GM19240 (cell line): Measurements from ENCODE around the gene RGS6.

Experiments
- DNase-seq: peaks from one replicate; pipeline ENCODE4 v3.0.0; 2011; ENCODE audit warnings: low spot score; ENCODE audit not compliant: insufficient read length

RGS6 gene

DNA sequence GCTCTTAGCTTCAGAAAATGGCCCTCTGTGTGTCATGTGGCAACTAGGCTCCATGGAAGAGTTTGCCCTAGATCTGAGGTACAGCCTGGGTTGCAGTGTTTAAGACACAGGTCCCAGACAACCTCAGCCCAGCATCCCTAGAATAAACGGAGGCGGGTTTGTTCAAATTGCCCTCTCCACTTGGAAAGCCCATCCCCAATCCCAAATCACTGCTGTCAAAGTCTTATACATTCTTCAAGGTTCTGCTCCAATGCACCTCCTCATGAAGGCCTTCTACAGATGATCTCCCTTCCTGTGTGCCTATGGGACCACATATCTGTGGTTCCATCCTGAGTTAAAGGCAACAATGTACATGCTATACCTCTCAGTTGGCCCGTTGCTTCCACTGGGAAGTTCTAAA lies 671.9 kb downstream of the RGS6 start:
- DNase-seq = no peak

- no peak for DNase-seq
Measured at GRCh38 chr14:72605096-72605920, 673.1 kb downstream of the RGS6 start.

GRCh38 chr14:72605921-72606220 lies 673.6 kb downstream of the RGS6 start:
- DNase-seq = no peak

DNA sequence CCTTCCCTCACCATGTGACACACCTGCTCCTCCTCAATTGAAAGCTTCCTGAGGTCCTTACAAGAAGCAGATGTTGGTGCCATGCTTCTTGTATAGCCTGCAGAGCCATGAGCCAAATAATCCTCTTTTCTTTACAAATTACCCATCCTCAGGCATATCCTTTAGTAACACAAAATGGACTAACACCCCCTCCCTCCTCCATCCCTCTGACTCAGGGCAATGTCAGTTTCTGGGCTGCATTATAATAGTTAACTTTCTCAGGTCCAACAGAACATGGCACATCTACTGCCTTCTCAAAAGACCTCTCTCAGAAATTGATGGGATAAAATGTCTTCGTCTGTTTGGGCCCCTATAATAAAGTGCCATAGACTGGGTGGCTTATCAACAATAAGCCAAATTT lies 674.6 kb downstream of the RGS6 start:
- no peak for DNase-seq

DNA sequence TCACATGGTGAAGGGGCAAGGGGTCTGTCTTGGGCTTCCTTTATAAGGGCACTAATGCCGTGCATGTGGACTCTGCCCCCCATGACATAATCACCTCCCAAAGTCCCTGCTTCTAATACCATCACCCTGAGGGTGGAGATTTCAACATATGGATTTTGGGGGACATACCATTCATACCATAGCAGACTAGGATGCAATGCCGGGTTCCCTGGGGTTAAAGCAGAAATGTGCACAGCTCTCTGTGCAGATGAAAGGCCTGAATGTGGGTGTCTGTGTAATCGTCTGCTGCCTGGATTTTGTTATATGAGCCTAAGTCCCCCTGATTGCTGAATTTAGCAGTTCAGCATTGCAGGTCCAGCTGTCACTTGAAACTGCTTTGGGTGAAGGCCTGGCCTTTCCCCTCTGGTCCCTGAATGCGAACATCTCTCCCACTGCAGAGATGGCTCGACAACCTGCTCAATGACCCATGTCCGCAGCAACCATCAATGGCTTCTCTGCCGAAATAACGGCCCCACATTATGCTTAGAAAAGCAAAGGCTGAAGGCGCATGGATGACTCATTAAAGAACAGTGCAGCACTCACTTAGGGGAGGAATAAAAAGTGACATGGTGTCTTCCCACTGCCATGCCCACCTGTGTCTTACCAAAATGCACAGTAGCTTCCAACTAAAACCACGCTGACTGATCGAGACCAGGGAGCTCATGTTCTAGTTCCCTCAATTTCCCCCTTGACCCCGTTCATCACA lies 675.3 kb downstream of the RGS6 start:
- DNase-seq = no peak

GRCh38 chr14:72608391-72609204 lies 676.4 kb downstream of the RGS6 start:
- no peak for DNase-seq

- no peak for DNase-seq
Measured at GRCh38 chr14:72609205-72609916, 677.1 kb downstream of the RGS6 start.

DNA sequence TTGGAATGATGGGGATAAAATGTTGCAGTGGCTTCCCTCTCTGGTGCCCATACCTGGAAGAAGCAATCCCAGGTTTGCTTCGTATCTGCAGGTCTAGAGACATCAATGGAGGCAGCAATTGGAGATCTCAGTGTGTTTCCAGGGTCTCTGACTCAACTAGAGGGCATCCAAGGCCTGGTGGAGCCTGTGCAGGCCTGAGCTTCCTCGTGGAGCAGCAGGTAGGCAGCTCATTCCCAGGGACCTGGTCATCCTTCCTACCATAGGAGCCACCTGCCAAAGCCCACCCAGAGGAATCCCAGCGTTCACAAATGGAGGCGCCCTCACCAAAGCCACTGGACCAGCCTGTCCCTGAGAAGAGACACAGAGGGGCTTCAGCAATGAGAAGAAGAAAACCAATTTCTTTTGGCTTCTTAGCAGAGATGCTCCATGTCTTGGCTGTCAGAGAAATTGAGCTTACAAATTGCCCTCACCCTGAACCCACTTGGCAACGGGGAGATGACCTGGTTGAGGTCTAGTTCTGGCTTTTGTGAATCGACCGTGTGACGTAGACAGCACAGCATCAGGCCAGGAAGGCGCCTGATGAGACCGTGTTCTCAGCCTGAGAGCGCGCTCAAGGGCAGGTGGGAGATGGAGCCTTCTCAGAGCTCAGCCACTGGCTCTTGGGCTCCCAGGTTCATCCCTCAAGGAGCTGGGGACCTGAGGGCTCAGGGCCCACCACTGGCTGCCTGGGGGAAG lies 678.0 kb downstream of the RGS6 start:
- DNase-seq = no peak

DNA sequence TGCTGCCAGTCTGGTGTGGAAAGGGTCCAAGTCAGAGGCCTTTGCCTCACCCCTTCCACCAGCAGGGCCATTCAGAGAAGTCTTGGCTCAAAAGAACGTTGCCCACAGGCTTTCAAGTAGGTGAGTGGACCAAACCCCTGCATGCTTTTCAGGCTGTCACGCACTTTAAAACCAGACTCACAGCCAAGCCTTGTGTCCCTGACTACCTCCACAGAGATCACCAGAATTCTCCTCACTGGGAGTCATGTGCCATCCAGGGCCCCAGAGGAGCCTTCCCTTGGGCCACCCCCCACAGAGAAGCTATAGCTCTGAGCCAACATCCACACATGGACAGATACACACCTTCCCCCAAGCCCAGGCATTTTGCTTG lies 678.6 kb downstream of the RGS6 start:
- no peak for DNase-seq

DNA sequence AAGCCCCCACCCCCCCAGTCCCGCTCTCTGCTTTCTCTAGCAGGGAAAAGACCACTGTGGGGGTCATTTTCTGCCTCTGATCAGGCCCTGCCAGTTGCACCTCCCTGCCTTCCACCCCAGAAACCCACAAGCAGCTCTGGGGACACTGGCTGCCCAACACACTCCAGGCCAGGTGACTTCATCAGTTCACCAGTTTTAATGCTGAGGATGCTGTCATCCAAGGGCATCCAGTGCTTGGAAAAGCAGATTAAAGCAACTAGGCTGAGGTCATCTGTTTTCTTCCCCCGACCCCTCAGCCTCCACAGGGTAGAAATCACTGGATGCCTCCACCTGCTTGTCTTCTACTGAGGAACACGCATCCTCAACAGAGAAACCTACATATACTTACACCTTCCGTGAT lies 679.3 kb downstream of the RGS6 start:
- DNase-seq = no peak

DNA sequence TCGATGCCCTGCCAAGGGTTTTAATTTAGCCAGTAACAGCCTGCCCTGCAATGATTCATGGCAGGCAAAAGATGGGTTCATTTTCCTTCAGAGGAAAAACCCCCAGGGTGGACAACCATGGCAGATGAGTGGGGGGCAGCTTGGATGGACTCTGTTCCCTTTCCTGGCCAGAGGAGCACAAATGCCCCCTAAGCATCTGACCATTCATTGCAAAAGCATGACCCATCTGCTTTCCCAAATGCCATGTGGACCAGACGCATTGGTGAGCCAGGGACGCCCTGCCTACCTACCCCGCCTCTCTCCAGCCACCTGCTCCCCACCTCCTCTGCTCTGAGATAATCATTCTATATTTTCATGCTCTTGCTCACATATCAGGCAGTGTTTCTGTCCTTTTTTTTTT lies 679.8 kb downstream of the RGS6 start:
- no peak for DNase-seq

DNA sequence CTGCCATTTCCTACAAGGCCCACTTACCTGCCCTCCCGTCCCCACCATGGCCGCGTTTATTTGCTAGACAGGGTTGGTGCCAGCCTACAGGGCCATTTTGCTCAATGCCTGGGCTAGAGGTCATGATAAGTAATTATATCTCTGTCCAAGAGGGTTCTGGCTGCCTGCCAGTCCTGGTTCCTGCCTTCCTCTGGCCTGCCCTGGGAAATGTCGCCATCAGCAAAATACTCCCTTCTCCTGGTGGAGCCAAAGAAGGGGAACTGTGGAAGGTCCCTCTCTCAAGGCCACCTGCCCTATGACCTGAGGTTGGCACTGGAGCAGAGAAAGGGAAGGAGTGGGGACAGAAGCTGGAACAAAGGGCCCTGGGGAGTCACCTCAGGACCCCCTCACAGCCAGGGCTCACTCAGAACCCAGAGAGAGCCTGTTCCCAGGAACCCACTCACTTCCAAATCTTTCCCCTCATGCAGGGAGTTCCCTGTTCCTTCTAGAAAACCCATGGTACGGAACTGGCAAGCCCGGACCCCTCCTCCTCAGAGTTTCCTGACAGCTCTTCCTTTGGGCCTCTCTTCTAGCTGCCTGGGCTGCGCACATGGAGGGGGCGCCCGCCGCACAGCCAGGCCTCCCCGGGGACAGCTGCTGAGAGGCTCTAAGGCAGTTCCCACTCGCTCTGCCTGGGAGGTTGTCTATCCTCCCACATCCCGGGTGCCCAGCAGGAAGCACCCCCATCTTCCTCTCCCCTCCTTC lies 681.2 kb downstream of the RGS6 start:
- DNase-seq = no peak

DNA sequence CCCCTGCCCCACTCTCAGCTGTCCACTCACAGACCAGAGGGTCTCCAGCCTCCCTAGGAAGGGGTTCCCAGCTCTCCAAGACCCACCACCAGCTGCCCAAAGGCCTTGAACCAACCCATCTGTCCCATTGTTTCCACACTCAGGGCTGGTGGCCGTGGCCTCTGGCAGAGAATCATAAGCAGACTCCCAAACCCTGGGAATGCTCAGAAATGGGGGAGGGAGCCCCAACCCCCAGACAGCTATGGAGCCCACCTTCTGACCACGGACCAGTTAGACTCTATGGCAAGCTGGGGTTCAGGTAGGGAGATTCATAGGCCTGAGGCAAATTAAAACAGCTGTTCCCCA lies 681.7 kb downstream of the RGS6 start:
- no peak for DNase-seq

GRCh38 chr14:72614365-72614764 lies 682.1 kb downstream of the RGS6 start:
- DNase-seq = no peak

DNA sequence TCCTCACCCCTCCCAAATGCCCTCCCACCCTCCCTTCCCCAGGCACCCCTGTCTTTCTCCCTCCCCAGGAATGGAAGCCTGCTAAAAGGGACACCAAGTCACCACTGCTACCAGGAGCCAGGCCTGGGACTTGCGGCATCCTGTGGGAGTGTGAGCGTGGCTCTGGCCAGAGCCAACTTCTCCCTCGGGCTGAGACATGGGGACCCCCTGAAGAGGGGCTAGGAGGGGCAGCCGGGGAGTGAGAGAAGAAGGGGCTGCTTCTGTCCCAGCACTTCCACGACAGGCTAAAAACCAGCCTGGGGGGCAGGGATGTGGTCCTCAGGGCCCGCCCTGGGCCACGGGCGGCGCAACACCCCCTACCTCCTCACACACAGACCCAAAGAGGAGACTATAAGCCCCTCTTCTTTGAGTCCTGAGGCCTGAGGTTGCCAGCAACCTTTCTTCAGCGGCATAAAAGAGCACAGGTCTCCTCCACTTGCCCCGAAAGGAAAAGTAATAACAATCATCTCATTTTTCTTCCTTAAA lies 682.7 kb downstream of the RGS6 start:
- DNase-seq = no peak

GRCh38 chr14:72615451-72616121 lies 683.4 kb downstream of the RGS6 start:
- DNase-seq = no peak
